ENCODE measurements around the gene ADAMTS6.

ADAMTS6 gene

DNA sequence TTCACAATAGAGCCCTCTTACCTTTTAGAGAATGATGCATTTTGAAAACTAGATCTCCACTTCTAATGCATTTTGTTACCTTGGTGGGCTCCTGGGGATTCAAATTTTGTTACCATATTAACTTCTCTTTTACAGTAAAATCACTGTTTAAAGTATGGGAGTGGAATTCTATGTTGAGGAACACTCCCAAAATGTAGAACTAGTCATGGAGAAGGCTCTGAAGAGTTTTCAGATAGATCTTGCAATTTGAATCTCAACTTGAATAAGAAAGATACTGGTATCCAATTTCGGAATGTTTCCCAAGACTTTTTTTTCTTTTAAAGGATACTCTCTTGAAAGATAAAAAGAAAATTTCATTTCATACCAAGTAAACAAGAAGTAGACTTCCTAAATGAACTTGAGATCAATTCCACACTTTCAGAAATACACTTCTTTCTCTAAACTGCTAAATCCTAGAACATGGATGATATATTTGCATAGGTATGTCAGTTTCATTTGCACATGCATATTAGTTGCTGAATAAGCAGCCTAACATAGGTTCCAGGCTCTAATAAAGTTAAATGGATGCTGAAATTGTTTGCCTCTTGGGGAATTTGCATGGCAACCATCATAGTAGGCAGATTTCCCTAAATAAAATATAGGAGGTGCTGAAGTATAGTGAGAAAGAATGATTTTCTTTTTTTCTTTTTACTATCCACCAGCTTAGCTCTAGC lies 205.4 kb downstream of the ADAMTS6 start:
- no peak for DNase-seq (ENCODE audit: low read depth in 2 of 2)

DNA sequence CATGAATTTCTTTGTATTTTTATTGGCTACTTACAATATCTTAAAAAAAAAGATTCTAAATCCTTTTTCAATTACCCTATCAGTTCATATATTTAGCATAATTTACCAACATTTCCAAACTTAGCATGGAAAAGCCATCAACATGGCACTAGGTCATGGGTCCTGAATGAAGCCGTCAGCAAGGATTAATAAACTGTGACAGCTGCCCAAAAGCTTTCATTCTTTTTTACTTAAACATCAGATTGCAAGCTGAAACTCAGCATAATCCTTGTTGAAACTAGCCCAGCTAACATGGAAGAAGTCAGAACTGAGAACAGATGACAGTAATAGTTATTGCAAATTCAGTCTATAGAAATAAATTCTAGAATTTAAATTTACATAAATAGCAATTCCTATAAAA lies 209.8 kb downstream of the ADAMTS6 start:
- no peak for DNase-seq (ENCODE audit: low read depth in 2 of 2)

DNA sequence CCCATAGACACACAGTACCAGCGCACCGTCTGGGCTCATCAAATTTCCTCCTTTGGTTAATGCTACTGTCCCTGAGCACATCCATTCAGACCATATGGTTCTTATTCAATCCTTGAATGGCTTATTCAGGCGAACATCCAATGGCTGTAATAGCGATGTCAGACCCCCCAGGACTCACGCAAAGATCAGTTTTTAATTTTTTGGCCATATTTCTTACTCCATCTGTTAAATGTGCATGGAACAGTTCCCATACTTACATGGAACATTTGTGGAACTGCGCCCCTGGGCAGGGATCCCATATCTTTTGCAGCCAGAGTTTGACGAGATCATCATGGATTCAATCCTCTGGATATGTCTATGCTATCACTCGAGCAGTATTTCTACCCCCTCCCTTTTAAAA lies 213.2 kb downstream of the ADAMTS6 start:
- DNase-seq (ENCODE audit: low read depth in 2 of 2), result no peak

DNA sequence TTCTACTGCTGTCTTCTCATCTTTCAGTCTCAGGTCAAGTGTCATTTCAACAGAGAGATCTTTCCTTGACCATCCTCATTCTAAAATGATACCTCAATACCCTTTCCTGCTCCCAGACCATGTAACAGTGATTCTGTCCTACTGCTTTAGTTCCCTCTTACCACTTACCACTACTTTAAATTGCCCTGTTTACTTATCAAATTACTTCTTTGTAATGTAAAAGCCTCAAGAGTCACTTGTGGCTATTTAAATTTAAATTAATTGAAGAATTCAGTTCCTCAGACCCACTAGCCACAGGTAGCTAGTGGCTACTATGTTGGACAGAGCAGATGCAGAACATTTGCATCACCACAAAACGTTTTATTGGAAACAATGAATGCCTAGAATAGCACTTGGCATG lies 217.3 kb downstream of the ADAMTS6 start:
- no peak for DNase-seq (ENCODE audit: low read depth in 2 of 2)

DNA sequence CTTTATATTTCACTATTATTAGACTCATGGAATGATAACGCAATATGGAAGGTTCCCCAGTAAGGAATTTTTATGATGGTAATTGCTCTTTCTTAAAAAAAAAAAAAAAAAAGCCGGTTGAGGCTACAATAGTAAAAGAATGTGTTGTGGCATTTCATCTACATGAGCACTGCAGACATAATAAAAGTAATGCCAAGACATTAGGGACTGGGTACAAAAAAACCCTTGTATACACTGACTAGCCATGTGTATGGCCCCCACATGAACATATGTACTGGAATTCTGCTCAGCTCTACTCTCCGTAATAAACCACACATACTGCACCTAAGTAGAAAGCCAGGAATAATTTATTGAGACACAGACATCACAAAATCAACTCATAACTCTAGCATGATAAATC lies 218.4 kb downstream of the ADAMTS6 start:
- DNase-seq (ENCODE audit: low read depth in 2 of 2), result no peak

DNA sequence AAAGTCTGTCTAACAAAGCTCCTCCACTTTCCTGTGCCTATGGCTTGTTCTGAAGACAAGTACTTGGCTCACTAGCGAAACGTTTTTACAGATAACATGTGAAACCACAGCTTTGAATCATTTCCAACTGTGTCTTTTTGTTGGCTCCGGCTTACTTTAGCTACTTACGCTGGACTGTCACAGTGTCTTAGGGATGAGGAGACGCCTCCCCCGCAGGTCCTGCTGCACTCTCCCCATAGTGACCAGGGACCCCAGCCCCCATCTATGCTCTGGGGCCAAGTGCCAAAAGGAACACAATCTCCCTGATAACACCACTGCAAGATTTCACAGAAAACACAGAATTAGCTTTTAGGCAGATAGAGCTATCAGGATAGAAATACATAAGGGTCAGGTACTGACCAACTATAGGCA lies 219.1 kb downstream of the ADAMTS6 start:
- no peak for DNase-seq (ENCODE audit: low read depth in 2 of 2)

DNA sequence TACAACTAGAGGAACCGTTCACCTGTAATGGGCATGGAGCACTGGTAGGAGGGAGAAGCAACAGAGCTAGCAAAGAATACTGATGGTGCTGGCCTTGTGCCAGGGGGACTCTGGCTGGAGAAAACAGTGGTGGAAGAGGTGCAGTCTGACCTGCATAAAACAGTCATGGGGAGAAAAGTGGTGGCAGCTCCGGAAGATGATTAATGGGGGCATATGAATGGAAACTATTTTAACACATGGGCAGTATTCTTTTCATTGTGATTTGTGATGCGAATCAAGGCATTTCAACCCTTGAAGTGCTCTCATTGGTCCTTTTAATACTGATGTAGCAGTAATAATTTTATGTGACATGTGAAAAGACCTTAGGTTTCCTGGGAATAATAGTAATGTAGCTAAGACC lies 219.6 kb downstream of the ADAMTS6 start:
- no peak for DNase-seq (ENCODE audit: low read depth in 2 of 2)

DNA sequence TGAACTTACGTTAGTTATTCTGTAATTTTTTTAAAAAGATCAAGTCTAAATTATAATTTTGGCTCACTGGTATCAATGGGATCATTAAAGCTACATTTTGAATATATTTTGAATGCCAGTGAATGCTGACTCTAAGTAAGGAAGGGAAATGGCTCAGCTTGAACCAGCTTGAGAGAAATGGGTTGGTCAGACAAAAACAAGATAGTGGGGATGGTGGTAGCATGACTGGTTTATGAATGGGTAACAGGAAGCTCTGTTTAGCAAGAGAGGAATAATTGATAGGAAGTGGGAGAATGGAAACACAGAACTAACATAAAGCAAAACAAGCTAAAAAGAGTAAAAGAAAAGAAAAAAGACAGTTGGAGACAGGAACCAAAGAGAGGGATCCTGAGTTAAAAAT lies 220.2 kb downstream of the ADAMTS6 start:
- DNase-seq (ENCODE audit: low read depth in 2 of 2), result no peak

DNA sequence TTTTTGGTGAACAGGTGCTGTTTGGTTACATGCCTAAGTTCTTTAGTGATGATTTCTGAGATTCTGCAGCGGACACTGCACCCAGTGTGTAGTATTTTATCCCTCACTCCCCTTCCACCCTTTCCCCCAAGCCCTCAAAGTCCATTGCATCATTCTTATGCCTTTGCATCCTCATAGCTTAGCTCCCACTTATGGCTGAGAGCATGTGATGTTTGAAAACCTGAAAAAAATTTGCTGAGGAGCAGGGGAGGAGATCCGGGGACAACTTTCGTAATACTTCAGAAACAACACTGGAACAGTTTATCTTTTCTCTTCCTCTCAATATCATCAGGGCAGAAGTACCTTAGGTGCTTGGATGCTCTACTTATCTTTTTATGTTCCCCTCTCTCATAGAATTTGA lies 226.4 kb downstream of the ADAMTS6 start:
- no peak for DNase-seq (ENCODE audit: low read depth in 2 of 2)

DNA sequence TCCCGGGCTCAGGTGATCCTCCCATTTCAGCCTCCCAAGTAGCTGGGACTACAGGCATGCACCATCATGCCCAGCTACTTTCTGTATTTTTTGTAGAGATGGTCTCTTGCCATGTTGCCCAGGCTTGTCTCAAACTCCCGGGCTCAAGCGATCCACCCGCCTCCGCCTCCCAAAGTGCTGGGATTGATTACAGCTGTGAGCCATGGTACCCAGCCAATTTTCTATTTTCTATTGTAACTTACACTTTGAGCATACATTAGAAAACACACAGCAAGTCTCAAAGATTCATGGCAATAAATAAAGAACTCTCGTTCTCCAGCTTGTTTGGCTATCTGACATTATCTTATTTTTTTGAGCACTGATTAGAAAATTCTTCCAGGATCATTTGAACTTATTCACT lies 228.7 kb downstream of the ADAMTS6 start:
- no peak for DNase-seq (ENCODE audit: low read depth in 2 of 2)

DNA sequence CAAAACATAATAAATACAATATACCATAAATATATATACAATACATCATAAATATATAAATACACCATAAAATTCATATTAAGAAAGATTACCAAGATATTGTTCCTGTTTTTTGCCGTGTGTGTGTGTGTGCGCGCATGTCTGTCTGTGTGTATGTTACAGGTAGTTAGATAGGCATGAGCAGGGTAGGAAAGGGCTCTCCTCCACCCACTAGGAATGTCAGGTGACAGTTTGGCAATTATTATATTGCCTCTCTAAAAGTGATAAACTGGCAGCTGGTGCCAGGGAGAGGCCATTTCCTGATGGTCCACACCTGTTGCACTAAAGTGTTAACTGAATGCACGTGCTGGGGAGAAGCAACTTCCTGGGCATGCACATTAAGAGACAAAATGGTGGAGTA lies 232.8 kb downstream of the ADAMTS6 start:
- DNase-seq (ENCODE audit: low read depth in 2 of 2), result no peak

DNA sequence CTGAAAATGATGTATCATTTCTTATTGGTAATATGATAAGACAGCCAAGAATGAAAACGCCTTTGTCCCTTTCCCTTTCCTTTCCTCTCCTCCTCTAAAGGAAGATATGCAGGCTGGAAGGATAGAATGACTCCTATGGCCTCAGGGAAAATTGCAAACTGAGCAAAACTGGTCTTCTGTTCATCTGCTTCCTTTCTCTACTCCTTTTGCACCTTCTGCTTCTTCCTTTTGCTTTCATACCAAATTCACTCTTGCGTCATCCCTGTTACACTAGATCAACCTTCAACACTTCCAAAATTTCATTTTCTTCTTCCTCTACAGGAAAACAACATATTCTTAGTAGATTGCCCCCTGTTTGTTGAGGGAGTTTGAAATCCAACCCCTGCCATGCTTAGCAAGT lies 234.1 kb downstream of the ADAMTS6 start:
- DNase-seq (ENCODE audit: low read depth in 2 of 2), result no peak

DNA sequence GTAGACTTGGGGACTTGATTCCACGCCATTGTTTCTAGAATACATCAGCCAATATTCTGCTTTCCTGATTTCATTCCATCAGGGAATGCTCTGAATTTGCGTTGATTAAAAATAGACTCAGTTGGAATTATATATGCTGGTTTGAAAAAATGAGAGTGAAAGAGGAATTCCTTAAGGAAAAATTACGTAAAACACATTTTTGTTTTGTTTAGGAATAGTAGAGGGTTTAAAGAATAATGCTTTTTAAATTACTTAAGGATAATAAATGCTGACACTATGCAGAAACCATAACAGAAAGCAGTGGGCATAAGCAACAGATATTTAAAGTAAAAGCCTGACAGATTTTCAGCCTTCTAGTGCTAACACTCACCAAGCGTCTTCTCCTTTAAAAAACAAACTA lies 235.0 kb downstream of the ADAMTS6 start:
- DNase-seq (ENCODE audit: low read depth in 2 of 2), result no peak

DNA sequence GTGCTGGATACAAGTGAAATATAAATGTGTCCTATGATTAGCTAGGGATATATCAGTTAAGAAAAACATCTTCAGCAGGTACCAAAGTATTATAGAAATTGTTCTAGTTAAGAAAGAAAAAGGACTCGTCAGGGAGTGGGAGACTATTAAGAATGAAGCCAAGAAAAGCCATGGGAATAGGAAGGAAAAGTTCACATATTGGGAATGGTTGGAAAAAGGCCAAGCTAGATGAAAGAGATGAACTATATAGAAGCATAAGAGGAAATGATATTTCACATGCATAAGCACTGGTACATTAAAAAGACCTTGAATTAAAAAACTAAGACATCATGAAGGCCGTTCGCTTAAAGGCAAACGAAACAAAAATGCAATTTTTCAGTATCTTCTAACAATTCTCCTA lies 237.7 kb downstream of the ADAMTS6 start:
- DNase-seq (ENCODE audit: low read depth in 2 of 2), result no peak

DNA sequence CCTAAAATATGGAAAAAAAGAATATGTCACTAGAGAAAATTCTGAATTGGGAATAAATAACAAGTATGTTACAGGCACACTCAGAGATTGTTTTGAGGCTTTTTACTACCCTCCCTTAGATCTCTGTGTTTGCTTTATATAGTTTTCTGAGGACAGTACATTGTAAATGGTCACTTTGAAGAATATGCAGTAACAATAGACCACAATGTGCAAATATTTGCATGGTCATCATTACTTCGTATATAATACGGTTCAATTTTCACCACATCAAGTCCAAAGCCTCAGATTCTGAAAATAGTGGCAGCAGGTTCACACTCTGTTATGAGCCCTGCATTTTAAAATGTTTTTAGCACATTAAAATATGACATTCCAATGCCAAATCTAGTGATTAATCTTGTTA lies 238.6 kb downstream of the ADAMTS6 start:
- DNase-seq (ENCODE audit: low read depth in 2 of 2), result no peak

DNA sequence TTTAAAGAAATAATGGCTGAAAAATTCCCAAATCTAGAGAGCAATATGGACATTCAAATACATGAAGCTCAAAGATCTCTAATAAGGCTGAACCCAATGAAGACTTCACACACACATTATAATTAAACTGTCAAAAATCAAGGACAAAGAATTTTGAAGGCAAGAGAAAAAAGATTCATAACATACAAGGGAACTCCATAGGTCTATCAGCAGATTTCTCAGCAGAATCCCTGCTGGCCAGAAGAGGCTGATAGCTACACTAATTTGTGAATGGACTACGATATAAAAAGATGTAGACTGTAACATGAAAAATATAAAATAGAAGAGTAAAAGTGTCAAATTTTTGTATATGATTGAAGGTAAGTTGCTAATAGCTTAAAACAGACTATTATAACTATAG lies 251.9 kb downstream of the ADAMTS6 start:
- DNase-seq (ENCODE audit: low read depth in 2 of 2), result no peak

DNA sequence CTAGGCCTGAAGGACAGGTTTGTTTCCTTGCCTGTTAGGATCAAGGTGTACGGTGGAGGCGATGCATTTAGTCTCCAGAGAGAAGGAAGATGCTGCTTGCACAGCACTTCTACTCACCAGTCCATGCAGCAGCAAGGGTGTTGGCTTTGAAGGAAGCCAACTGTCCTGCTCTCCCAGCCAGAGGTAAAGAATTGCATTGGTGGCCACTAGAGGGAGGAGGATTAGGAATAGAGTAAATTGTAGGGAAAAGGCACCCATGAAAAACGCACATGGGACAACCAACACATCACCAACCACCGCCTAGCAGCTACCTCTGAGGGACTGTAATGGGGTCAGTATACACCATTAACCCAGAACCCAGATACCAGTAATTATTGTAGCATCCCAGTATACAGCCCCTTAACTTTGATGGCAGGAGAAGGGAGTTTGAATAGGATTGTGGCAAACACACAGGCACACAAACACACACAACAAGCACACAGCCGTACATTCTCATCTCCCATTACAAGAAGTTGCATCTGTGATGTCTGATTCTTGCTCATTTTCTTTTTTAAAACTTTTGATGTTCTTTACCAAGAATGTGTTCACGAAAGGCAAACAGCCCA lies 267.7 kb downstream of the ADAMTS6 start:
- no peak for DNase-seq (ENCODE audit: low read depth in 2 of 2)

DNA sequence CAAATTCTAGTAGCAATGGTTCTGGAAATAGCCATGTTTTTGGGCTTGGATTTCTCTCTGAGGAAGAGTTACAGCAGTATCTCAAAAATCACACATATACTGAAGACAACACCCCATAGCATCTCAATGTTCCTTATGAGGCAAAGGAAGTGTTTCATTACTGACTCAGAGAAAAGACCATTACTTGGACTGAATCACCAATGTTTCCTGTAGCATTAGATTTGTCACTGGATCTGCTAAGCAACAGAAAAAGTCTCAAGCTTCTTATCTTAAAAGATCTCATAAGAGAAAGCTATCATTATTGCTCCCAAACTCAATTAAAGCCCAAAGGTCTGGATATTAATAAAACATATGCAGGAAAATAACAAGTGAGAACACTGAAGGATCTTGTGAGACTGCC lies 272.4 kb downstream of the ADAMTS6 start:
- DNase-seq (ENCODE audit: low read depth in 2 of 2), result no peak

DNA sequence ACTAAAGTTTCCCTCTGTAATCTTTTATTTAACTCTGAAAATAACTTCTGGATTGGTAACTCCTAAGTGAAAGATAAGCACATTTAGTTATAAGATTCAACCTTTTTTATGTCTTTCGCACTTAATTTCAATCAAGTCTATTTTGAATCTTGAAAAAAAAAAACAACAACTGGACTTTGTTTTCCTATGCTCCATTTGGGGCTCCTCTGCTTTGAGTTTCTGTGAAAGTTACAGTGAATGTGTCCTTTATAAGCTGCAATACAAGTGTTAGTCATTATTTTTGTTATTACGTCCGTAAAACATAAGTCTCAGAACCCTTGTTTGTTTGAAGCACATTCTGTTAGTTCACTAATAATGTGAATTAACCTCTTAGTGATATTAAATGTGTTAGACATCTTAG lies 276.8 kb downstream of the ADAMTS6 start:
- no peak for DNase-seq (ENCODE audit: low read depth in 2 of 2)

DNA sequence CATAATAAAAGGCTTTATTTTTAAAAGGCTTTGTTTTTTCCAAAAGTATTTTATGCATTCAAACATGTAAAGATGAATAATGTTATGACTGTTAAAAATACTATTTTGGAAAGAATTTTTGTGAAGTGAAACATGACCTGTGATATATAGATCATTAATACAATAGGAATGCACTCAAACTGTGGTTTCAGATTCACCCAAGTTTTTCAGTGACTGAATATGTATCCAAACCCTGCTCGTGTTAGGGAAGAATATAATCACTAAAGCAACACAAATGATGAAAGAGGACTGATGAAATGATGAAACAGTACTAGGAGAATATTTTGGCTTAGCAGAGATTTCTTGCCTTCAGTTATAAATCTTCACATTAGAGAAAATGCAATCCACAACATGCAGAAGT lies 278.0 kb downstream of the ADAMTS6 start:
- DNase-seq (ENCODE audit: low read depth in 2 of 2), result no peak

DNA sequence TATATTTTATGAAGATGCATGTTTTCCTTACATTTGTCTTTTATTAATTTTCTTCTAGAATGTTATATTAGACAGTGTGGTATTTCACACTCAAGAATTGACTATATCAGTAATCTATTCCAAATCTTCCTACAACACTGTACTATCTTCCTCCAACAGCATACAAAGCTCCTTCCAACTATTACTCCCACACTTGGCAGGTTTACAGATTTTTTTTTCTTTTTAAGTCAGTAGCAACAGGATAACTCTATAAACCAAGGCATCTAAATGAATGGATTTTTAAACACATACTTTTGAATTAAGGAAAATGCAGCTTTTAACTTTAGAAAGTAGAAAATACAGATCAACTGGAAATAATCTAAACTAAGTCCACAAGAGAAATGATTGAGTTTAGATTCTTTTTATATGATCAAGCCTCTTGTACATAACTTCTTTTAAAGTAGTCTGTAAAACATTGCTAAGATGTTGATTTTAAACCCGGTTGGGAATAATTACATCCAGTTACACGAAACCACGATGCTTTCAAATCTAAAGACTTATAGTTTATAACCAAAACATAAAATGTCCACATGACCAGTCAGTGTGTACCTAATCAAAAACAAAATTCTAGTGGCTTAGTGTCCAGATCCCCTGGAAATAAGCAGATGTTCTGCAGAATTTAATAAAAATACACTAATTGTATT lies 281.6 kb downstream of the ADAMTS6 start:
- DNase-seq (ENCODE audit: low read depth in 2 of 2), result no peak

DNA sequence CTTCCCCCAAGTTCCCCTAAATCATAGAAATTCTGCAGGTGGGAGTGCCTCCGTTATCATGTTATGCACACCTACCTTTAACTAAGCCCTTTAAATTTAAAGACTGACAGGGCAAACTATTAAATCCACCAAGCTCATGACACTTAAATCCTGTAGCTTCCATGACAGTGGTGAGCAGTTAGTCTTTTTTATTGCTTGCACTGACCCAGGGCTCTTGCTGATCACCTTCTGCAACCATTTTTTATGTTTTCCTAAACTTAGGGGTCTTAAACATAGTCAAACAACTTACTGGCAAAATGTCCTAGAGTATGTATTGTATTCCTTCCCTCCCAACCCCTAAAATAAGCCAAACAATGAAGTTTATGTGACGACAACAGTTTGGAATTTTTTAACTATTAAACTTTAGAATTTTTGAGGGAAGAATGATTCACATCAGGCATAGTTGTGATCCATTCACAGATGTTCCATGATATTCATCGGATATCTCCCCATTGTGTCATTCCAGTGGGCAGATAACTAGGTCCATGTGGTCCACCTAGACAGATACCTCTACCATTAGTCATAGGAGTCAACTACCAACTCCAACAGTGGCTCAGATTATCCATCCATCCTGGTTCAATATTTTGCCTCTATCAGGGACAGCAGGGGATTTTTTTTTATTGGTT lies 283.1 kb downstream of the ADAMTS6 start:
- DNase-seq (ENCODE audit: low read depth in 2 of 2), result no peak
